ENCODE data around the gene MYOZ1.

DNA sequence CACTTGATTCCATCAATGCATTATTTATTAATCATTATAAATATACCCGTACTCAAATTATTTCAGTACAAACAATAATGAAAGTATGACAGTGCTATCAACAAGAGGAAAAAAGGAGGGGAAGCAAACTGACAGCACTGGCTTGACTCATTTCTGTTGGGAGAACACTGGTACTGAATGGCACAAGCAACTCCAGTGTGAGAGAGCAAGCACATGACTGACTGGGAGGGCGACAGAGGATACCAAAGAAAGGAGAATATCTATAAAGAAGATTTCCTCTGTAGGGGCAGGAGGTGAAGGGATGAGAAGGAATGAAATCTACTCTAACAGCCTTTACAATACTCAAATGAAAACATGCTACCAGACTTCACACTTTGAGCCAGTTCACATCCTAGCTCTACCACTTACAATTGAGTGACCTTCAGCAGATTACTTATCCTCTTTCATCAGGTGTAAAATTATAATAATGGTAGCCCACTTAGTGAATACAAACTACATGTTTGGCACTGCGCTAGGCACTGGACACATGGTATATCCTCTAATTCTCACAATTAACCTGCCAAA is 51.6 kb downstream of the MYOZ1 start:
- TF ChIP-seq, protein P1, sequence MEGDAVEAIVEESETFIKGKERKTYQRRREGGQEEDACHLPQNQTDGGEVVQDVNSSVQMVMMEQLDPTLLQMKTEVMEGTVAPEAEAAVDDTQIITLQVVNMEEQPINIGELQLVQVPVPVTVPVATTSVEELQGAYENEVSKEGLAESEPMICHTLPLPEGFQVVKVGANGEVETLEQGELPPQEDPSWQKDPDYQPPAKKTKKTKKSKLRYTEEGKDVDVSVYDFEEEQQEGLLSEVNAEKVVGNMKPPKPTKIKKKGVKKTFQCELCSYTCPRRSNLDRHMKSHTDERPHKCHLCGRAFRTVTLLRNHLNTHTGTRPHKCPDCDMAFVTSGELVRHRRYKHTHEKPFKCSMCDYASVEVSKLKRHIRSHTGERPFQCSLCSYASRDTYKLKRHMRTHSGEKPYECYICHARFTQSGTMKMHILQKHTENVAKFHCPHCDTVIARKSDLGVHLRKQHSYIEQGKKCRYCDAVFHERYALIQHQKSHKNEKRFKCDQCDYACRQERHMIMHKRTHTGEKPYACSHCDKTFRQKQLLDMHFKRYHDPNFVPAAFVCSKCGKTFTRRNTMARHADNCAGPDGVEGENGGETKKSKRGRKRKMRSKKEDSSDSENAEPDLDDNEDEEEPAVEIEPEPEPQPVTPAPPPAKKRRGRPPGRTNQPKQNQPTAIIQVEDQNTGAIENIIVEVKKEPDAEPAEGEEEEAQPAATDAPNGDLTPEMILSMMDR (IDR thresholded peaks at IDR 0.05) = no peak
- no peak for TF ChIP-seq POLR2AphosphoS5 (IDR thresholded peaks at IDR 0.05; ENCODE audit: low read depth, low read length)
- TF ChIP-seq, protein P2, sequence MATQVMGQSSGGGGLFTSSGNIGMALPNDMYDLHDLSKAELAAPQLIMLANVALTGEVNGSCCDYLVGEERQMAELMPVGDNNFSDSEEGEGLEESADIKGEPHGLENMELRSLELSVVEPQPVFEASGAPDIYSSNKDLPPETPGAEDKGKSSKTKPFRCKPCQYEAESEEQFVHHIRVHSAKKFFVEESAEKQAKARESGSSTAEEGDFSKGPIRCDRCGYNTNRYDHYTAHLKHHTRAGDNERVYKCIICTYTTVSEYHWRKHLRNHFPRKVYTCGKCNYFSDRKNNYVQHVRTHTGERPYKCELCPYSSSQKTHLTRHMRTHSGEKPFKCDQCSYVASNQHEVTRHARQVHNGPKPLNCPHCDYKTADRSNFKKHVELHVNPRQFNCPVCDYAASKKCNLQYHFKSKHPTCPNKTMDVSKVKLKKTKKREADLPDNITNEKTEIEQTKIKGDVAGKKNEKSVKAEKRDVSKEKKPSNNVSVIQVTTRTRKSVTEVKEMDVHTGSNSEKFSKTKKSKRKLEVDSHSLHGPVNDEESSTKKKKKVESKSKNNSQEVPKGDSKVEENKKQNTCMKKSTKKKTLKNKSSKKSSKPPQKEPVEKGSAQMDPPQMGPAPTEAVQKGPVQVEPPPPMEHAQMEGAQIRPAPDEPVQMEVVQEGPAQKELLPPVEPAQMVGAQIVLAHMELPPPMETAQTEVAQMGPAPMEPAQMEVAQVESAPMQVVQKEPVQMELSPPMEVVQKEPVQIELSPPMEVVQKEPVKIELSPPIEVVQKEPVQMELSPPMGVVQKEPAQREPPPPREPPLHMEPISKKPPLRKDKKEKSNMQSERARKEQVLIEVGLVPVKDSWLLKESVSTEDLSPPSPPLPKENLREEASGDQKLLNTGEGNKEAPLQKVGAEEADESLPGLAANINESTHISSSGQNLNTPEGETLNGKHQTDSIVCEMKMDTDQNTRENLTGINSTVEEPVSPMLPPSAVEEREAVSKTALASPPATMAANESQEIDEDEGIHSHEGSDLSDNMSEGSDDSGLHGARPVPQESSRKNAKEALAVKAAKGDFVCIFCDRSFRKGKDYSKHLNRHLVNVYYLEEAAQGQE (IDR thresholded peaks at IDR 0.05; ENCODE audit: insufficient read depth in 1 of 2, low read depth in 2 of 2, low read length in 1 of 2) = no peak
- TF ChIP-seq TCF7L2 (IDR thresholded peaks at IDR 0.05; ENCODE audit: low read depth, low read length) = no peak
- no peak for TF ChIP-seq SIN3A (IDR thresholded peaks at IDR 0.05; ENCODE audit: borderline replicate concordance, insufficient read depth, low read depth, low read length)

Measured in Panc1 (cell line).